GM19193 (cell line): ENCODE data around the gene OR56A4.

Experiments used
- POLR2A ChIP-seq: IDR thresholded peaks from 4 replicates; pipeline ENCODE4 v1.6.1; 2011; ENCODE audit not compliant: insufficient read depth, insufficient read length; ENCODE audit errors: extremely low read depth

OR56A4 gene, protein sequence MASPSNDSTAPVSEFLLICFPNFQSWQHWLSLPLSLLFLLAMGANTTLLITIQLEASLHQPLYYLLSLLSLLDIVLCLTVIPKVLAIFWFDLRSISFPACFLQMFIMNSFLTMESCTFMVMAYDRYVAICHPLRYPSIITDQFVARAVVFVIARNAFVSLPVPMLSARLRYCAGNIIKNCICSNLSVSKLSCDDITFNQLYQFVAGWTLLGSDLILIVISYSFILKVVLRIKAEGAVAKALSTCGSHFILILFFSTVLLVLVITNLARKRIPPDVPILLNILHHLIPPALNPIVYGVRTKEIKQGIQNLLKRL

DNA sequence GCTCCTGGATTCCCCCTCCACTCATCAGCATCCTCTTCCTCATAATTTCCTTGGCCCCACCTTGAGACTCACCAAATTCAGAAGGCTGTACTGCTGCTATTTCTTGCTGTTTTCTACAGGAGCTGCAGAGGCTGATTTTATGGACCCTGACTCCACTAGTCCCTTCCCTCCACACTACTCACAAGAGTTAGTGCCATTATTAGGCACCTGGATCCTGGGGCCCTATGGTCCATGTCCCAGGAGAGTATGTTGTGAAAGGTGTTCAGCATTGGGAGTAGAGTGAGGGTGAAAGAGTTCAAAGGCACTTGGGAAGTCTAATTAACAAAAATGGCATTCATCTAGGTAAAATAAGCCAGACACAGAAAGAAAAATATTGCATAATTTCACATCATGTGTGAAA is at the start of gene OR56A4:
Gene OR56A4 (minus strand): TSS at position 101 of the 400 bp plus-strand sequence. CDS start 3,954 bp downstream, outside the sequence.
- TF ChIP-seq POLR2A = no peak

- no peak for TF ChIP-seq POLR2A
Observed at GRCh38 chr11:6055569-6055968, 48.8 kb upstream of the OR56A4 start.

- TF ChIP-seq POLR2A = no peak
Observed at GRCh38 chr11:6052374-6052773, 45.6 kb upstream of the OR56A4 start.

DNA sequence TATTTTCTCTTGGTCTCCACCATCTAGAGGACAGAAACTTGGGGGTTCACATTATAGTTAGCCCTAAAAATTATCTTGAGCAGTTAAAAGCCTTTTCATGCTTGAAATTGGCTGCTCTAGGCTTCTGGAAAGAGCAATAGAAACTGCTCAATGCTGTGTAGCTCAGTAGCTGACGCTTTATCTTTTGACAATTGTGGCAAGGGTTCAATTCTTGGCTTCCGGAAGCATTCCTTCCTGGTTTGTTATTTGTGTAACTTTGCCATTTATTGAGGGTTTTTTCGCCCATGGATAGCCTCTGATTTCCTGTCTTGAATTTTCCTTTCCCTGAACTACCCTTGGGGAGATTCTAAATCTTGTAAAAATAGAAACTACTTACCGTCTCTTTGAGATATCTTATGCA is 34.1 kb upstream of the OR56A4 start:
- no peak for TF ChIP-seq POLR2A

DNA sequence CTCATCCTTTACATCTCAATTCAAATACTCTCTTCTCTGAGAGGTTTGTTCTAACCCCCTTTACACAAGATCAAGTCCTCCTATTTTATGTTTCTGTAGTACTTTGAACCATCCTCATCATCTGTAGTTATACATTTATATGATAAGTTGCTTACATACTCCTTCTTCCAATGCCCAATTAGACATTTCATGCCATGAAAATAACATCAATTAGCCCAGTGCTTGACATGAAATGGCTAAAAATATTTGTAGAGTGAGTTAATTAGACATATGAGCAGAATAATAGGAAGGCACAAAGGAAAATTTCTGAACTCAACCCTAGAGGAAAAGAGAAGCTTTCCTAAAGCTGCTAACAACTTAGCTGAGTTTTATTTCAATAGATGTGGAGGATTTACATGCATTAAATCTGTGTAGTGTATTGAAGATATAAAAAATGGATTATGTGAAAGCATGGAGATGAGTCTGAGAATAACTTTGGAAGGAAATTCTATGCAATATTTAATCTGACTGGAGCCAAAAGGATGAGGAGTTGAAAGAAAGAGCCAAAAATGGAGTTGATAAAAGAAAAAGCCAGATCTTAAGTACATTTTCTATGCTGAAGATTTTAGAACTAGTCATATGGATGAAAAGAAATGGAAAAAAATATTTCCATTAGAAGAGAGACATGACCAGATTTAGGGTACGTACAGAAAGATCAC is 24.1 kb upstream of the OR56A4 start, which contains the start of gene OR56A1:
Gene OR56A1 (minus strand): TSS at position 51 of the 698 bp plus-strand sequence. CDS start 3,066 bp downstream, outside the sequence.
- no peak for TF ChIP-seq POLR2A

GRCh38 chr11:6027501-6027900 is 20.8 kb upstream of the OR56A4 start:
- TF ChIP-seq POLR2A = no peak

GRCh38 chr11:6025056-6025455 is 18.3 kb upstream of the OR56A4 start:
- TF ChIP-seq POLR2A = no peak

DNA sequence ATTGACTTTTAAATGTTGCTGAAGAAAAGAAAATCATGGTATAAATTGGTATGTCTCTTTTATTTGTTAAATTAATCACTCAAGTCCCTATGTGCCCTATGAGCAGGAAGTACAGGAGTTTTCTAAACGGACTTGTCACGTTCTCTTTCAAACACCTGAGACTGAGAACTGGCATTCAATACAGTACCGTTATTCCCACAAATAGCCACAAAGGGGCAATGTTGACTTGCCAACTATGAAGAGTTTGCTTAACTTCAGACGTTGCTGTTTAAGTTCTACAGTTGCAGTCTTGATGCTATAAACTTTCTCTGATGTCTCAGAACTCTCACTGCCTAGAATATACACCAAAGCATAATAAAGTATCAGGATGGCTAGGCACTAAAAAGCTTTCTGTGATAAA is 16.2 kb upstream of the OR56A4 start:
- TF ChIP-seq POLR2A = no peak

DNA sequence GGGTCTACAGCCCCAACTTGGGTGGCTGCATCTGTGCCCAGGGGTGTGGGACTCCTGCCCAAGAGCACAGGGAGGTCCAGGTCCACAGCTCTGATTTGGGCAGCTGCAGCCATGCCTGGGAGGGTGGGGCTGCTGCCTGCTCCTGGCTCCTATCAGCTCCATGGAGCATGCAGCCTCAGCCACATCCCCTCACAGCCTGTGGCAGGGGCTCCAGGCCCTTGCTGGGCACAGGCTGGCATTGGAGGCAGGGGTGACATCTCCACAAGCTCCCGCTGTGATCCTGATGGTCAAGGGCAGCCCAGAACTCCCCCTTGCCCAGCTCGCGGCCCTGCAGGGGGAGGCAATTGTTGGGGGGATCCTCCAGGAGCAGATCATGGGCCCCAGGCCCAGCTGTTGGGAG is 6.3 kb upstream of the OR56A4 start:
- no peak for TF ChIP-seq POLR2A

DNA sequence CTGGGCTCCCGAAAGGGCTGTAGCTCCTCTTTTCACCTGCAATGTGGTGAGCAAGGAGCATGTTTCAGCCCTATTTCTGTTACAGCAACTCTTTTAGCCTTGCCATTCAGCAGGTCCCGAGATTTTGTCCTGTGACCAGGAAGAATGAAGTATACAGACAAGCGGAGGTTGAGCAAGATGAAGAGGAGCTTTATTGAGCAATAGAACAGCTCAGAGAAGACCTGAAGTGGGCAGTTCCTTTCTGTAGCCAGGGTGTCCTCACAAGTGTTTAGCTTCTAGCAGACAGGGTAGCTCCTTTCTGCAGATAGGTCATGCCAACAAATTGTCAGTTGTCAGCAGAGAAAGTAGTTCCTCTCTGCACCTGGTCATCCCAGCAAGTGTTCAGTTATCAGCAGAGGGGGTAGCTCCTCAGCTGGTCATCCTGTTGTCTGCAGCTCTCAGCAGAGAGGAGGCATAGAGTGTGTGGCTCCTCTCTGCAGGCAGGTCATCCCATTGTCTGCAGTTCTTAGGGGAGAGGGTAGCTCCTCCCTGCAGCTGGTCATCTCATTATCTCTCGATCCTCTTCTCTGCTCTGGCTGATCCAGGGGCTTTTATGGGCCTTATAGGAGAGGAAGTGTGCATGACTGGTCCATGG is 5.4 kb upstream of the OR56A4 start:
- TF ChIP-seq POLR2A = no peak

DNA sequence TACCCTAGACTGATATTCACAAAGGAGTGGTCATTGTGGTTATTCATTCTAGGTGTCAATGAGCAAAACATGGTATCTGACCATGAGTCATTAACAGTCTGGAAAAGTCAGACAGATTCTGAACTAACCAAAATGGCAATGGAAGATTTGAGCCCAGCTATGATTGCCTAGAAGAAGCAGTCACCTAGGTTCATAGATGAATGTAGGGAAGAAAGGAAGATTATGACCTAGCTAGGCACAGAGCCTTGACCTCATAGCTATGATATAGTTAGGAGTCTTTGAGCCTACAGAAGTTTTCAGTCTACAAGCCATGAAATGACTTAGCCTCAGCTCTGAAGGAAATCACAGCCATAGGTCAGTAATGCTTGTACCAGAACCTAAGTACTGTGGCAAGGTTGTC is 351 bp downstream of the OR56A4 start:
- no peak for TF ChIP-seq POLR2A

GRCh38 chr11:6002202-6002699 is 4.5 kb downstream of the OR56A4 start:
- TF ChIP-seq POLR2A = no peak

DNA sequence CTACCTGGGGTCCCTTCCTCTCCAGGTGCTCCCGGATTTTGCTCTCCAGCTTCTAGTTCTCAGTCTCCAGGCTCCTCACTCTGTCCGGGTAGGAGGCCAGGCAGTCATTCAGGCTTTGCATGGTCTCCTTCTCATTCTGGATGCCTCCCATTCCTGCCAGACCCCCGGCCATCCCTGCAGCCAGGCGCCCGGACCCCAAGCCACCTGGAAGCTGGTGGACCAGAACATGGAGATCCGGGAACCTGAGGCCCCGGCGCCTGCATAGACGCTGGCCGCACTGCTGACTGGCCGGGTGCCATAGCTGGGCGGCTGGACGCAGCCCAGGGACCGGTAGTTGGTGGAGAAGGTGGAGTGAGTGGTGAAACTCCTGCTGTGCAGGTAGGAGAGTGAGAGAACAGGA is 12.0 kb downstream of the OR56A4 start:
- TF ChIP-seq POLR2A = no peak

DNA sequence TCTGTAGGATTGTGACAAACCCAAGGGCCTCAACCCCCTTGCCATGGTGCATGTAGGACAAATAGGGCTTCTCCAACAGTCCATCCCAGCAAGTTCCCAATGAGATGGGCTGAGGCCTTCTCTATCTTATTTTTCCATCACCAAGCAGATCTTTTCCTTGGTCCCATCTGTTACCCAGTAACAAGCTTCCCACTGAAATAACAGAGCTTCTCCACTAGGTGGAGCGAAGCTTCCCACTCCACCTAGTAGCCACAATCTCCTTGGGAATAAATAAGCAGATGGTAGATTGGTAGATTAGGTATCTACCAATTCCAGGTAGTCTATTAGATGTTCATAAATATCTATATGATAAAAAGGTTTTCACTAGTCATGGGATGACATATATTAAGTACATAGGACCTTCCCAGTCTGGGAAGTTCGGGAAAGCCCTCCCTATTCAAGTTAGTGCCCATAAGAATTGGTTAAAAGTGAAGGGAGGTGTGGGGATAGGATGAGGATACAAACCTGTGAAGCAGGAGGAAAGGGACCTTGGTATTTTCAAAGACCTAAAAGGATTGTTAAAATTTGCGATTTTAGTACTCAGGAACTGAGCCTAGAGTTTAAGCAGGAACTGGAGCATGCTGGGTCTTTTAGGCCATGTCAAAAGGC is 14.0 kb downstream of the OR56A4 start:
- no peak for TF ChIP-seq POLR2A

DNA sequence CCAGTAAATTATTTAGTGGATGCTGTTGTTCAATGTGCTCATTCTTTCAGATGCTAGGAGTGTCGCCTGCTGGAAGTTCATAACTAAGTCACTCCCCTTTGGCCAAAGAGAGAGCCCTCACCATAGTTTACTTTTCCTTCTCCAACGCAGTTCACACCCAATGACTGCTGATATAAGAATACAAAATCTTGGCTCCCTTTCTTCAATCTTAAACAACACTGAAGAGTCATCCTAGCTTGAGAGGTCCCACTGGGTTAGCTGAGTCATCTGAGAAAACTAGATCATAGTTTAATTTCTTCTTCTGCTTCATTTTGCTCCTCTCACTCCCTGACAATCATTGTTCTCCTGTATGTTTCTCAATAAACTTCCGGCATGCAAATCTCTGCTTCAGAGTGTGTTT is 14.6 kb downstream of the OR56A4 start:
- no peak for TF ChIP-seq POLR2A
